Astrocyte of the spinal cord (primary cell): ENCODE results near the gene SLF2.

Experiments
- DNase-seq: peaks from one replicate; pipeline ENCODE4 v3.0.0; 2011; ENCODE audit warnings: low read depth, low spot score
- H3K4me3 ChIP-seq: 2 replicates; pipeline ENCODE4 v1.5.1; 2011; ENCODE audit warnings: low read depth, mild to moderate bottlenecking, low read length, moderate library complexity
- in situ Hi-C: cut with HindIII; loops from 2 replicates; pipeline ENCODE4 v1.10.0; 2017; ENCODE audit warnings: low sequenced_read_pairs
- TF ChIP-seq, protein P1 (sequence below): IDR thresholded peaks from 2 replicates; pipeline ENCODE4 v1.5.1; 2012; ENCODE audit warnings: low read depth, mild to moderate bottlenecking, low read length, inconsistent platforms

SLF2 gene

DNA sequence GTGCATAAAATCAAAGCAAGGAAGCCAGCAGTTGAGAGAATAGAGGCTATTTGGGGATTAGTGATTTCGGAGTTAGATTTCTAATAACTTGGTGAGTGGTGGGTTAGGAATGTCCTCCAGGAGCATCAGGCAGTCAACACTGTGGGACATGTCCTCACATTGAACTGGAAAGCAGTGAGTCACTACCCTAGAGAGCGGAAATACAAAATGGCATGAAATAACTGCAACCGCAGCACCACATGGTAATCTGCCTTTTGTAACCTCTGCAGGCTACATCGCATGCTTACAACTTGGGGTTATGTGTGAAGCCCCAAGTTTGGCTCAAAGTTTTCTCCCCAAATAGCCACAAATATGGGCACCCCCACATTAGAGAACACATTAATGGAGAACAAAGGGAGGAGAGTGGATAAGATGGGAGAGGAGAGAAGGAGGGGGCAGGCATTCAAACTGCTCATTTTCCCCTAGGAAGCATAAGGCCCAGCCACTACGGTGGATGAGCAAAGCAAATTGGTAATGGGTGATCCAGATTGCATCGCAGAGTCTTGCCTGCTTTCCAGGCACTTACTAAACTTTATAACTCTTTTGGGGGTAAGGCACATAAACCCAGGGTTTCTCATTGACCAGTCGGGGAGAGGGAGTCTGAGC, 22.0 kb upstream of the SLF2 start:
- TF ChIP-seq, protein P1, sequence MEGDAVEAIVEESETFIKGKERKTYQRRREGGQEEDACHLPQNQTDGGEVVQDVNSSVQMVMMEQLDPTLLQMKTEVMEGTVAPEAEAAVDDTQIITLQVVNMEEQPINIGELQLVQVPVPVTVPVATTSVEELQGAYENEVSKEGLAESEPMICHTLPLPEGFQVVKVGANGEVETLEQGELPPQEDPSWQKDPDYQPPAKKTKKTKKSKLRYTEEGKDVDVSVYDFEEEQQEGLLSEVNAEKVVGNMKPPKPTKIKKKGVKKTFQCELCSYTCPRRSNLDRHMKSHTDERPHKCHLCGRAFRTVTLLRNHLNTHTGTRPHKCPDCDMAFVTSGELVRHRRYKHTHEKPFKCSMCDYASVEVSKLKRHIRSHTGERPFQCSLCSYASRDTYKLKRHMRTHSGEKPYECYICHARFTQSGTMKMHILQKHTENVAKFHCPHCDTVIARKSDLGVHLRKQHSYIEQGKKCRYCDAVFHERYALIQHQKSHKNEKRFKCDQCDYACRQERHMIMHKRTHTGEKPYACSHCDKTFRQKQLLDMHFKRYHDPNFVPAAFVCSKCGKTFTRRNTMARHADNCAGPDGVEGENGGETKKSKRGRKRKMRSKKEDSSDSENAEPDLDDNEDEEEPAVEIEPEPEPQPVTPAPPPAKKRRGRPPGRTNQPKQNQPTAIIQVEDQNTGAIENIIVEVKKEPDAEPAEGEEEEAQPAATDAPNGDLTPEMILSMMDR: no peak
- in situ Hi-C loops: no loop called here
- peak; percentile 98 for DNase-seq
- no peak overlapping the region for H3K4me3 ChIP-seq

GRCh38 chr10:100894033-100894432, 18.7 kb upstream of the SLF2 start:
- no peak for DNase-seq
- in situ Hi-C loops: no loop called here
- TF ChIP-seq, protein P1: no peak
- no peak overlapping the region for H3K4me3 ChIP-seq

DNA sequence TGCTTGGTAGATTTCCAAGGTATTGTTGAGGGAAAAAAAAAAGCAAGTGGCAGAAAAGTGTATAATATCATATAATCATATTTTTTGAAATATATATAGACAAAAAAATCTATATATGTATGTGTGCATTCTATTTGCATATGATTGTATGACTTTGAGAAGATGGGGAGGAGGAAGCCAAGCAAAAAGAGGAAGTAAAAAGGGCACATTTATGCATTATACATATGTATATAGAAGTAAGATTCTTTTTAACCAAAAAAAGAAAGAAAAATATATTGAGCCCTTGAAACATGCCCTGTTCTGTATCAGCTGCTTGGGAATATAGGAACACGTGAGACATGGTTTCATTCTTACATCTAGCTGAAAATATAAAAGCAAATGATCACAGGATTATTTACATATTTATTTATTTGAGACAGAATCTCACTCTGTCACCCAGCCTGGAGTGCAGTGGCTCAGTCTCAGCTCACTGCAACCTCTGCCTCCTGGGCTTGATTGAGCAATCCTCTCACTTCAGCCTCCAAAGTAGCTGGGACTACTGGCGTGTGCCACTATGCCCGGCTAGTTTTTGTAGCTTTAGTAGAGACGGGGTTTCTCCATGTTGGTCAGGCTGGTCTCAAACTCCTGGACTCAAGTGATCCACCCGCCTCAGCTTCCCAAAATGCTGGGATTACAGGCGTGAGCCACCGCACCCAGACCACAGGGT, 18.0 kb upstream of the SLF2 start:
- H3K4me3 ChIP-seq: no peak overlapping the region
- no peak for DNase-seq
- TF ChIP-seq, protein P1: no peak
- in situ Hi-C loops: no loop called here

DNA sequence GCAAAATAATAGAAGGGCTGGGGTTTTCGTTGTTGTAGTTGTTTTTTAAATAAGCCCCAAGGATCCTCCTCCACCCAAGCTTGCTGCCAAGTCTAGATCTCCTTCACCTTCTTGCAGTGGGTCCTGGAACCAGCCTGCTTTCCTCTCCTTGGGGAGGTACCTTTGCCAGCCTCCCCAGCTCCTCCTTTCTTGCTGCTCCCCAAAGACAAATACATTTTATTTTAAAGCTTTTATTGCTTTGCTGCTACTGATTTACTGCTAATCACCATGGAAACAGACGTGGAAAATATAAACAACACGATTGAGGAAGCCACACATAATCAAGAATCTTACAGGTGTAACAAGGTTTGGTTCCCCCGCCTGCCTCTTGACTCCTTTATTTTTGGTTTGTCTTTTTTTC, 17.4 kb upstream of the SLF2 start:
- DNase-seq: no peak
- H3K4me3 ChIP-seq: no peak overlapping the region
- in situ Hi-C loops: no loop called here
- TF ChIP-seq, protein P1: no peak

GRCh38 chr10:100895896-100896295, 16.9 kb upstream of the SLF2 start:
- H3K4me3 ChIP-seq: no peak overlapping the region
- TF ChIP-seq, protein P1: no peak
- in situ Hi-C loops: no loop called here
- DNase-seq: no peak

GRCh38 chr10:100896876-100897461, 15.8 kb upstream of the SLF2 start:
- H3K4me3 ChIP-seq: no peak overlapping the region
- TF ChIP-seq, protein P1: no peak
- in situ Hi-C loops: no loop called here
- no peak for DNase-seq
